GM19455 (cell line): ENCODE data around the gene CDK14.

Experiments used
- ATAC-seq: cut with Tn5 transposase; IDR thresholded peaks from one replicate; pipeline ENCODE4 v1.9.1; 2021; ENCODE audit not compliant: unreplicated experiment

Gene CDK14

GRCh38 chr7:91041141-91041540 lies 445.0 kb downstream of the CDK14 start:
- ATAC-seq = no peak

DNA sequence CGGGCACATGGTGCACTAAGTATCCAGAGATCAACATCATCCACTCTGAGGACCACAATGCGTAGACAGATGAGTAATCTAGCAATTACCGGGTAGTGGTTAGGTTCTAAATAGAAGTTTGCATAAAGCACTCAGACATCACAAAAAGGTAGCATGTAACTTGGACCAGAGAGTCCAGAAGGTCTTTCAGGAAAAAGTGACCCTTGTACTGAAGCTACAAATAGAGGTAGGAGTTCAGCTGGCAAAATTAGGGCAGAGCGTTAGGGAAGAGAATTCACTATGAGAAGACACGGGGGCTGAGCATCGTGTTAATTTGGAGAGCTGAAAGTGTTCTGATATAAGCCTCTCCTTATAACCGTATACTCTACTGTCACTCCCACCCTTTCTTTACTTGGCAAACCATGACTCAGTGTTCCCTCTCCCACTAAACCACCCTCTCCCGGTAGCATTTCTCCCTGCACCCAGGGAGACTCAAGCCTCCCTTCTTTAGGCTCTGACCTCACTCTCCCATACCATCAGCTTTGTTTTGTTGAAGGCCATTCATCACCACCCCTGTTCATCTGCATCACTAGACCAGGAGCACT lies 445.9 kb downstream of the CDK14 start:
- ATAC-seq = no peak

- ATAC-seq = no peak
Observed at GRCh38 chr7:91043186-91043585, 447.1 kb downstream of the CDK14 start.

GRCh38 chr7:91043924-91044645 lies 448.0 kb downstream of the CDK14 start:
- no peak for ATAC-seq

DNA sequence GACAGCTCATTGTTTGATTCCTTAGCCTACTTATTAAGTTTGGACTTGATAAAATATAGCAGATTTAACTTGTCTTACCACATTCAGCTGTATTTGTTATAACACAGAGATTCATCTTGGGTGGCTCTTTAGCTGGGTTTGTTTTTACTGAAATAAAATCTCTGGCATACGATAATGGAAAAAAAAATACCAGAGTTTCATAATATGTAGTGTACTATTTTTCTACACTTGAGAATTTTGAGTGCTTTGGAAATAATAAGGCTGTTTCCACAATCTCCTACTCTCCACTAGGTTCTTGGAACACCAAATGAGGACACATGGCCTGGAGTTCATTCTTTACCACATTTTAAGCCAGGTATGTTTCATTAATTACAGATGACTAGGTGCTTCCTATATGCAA lies 449.5 kb downstream of the CDK14 start:
- ATAC-seq = no peak

DNA sequence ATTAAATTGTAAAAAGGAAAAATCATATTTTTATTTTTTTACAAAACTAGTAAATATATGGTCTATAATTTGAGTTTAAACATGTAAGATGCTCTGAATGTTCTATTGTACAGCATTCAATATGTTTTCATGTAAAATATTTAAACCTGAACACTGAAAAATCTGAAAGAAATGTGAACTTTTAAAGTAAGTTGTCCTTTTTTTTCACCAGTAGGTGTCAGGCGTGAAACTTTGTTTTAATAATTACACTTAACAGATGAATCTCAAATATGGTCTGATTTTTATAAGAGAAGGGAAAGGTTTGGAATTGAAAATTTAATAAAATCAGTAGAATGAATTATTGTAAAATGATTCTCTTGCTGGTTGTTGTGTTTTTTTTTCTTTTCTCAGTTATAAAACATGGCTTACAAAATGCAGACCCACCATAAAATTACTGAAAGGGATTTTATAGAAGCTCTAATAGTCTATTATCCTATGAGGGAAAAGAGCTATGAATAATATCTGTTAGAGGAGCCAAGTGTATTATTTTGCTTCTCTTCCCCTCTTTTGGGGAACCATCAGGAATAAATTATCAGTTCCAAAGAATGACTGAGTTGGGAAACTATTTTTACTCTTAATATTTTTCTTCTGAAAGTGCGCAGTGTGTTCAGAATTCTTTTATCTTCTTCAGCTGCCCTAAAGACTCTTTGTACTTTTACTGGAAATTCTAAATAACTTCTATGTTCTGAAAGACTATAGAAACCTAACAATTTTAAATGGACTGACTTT lies 450.4 kb downstream of the CDK14 start:
- ATAC-seq = no peak

DNA sequence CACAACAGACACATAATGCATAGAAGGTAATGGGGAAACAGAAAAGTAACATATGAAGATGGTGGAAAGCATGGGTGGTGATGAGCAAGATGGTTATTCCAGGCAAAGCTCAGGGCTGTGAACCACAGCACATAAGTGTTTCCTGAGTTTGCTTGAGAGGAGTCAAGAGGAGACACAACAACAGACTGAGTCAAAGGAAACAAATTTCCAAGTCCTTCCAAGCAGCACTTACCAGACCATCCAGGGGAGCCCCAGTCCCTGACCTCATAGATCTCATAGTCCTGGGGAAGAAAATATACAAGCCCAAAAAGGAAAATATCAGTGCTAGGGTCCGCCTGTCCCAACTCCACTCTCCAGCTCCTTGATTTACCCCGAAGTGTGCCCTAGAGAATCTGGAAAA lies 451.5 kb downstream of the CDK14 start:
- ATAC-seq = no peak

GRCh38 chr7:91050677-91051076 lies 454.6 kb downstream of the CDK14 start:
- peak; percentile 83 for ATAC-seq

DNA sequence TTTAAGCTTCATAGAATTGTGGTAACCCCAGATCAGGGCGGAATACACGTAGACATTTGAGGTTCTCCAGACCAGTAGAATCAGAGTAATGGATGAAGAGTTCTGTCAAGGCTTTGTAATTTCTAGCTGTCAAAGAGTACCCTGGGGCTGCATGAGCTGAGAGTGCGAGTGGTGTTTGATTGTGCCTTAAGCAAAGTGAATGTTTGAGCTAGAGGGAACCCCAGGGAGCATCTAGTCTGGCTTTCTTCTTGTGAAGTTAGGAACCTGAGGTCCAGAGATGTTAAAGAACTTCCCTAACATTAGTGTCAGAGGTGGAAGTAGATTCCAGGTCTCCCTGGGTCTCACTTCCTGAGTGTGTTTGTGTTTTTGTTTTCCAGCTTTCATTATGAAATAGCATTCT lies 455.8 kb downstream of the CDK14 start:
- no peak for ATAC-seq

- no peak for ATAC-seq
Observed at GRCh38 chr7:91054374-91054773, 458.3 kb downstream of the CDK14 start.

- ATAC-seq = no peak
Observed at GRCh38 chr7:91055219-91055618, 459.1 kb downstream of the CDK14 start.

DNA sequence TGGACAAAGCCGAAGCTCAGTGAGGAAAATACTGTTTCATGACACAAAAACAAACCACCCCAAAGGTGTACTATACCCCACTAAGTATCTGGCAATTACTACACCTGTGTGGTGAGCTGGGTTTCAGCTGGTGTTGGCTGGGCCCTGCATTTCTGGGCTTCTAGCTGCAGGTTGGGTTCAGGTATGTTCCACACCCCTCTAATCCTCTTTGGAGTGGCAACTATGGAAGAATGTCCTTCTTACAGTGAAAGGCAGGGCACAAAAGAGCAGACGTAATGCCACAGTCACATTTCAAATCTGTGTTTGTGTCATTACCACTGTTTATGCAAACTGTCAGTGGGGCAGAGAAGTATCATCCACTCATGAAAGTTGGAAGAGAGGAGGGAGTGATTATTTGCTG lies 466.6 kb downstream of the CDK14 start:
- ATAC-seq = no peak

DNA sequence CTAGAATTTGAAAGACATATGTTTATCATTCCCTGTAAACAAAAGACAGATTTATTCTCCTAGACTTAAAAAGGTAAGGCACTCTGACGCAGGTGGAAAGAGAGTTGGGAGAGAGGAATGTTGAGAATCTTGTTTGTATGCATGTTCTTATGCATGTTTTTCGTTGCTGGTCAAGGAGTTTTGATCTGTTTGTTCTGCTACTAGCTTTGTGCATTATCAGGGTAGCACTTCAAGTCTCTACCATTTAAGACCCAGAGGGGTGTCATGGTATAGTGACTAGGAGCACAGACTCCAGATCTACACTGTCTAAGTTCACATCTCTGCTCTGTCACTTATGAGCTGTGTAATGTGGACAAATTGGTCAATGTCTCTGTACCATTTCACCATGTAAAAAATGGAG lies 467.9 kb downstream of the CDK14 start:
- ATAC-seq = no peak

GRCh38 chr7:91064938-91065337 lies 468.8 kb downstream of the CDK14 start:
- ATAC-seq = no peak

DNA sequence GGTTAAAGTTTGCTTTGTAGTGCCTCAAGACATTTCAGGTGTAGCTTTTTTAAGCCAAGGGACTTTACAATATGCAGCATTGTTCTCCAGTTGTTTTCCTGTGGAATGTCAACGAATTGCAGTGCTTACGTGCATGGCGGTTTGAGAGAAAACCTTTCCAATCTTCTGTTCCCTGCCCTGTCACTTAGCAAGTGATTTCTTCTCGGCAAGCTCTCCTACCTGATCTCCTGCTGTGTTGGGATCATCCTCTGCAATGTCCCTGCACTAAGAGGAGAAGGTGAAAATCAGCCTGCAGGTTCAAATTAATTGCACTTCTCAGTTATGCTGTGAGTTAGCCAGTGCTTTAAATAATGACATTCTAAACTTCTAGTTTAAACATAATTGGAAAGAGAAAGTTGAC lies 470.5 kb downstream of the CDK14 start:
- ATAC-seq = no peak

GRCh38 chr7:91067242-91067641 lies 471.1 kb downstream of the CDK14 start:
- no peak for ATAC-seq

DNA sequence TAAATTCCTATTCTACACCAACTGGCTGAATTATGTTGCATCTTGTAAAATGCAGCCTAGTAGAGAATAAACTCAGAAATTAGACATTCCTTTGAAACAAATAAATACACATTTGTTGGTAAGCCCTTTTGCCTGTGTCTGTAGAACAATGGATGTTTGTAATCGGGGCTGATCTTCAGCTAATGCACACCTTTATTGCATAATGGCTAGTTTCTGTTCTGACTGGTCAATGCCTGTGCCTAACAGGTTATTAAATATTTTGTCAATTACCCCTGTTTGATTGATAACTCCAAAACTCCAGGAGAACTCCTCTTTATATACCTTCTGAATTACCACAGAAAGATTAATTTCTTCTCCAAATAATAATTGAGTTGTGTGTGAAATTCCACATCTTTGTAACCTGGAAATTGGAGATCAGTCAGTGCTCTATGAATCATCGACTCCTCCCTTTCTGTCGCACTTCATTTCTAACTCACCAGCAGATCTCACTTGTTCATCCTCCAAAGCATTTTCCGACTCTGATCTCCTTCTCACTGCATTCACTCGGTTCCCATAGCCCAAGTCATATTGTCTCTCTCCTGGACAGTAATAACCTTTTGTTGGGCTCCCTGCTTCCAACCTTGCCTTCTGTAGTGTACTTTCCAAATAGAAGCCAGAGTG lies 472.1 kb downstream of the CDK14 start:
- no peak for ATAC-seq

DNA sequence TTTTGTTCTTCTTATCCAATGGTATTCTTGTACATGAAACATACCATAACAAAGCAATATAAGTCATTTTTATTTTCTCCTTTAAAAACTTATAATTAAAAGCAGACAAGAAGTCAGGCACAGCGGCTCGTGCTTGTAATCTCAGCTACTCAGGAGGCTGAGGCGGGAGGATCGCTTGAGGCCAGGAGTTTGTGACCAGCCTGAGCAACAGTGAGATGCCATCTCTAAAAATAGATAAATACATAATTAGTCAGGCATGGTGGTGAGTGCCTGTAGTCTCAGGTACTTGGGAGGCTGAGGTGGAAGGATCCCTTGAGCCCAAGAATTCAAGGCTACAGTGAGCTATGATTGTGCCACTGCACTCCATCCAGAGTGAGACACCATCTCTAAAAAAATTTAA lies 473.0 kb downstream of the CDK14 start:
- no peak for ATAC-seq

DNA sequence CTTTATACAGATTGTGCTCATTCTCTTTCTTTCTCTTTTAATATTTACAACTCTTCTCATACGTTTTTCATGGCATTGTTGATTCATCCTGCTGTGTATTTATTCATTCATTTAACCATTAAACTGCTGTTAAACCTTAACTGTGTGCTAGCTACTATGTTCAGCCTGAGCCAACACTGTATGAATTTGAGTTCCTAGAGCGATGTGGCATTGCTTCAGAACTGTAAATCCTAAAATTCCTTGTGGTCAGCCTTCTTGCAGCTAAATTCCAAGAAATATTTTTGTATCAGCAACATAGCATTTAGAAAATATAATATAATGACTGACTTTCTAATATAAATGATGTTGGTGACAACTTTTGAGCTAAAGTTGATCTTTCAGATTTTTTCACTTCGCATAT lies 483.4 kb downstream of the CDK14 start:
- ATAC-seq = no peak

DNA sequence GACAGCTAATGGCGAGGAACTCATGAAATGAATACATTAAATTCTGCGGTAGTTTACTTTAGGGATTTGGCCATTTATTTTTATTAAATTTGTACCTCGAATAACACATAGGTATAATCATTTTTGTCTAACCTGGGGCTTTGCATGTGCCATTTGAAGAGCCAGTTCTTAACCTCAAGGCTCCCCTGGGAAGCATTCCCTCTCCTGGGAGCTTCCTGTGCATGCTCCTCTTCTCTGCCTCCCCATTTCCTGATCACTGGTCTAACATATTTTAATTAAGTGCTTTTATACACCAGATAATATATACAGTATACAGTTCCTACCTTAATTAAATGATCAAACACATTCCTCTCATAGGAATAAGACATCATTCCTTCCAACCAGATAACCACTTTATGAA lies 484.2 kb downstream of the CDK14 start:
- ATAC-seq = no peak

DNA sequence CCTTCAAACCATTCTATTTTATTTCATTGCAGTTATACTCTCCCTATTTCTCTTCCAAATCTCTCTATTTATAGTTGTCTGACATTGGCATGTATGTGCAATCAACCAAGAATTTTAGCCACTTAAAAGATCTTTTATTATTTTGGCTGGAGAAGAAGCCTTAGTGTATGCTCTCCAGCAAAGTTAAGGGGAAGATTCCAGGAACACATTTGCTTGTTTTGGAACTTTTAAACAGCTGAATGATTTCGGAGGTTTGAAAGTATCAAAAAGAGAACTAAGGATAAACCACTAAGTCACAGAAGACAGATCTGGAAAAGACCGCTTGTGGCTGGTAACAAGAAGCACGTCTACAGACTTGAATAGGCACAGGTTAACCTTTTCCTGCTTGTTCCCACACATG lies 485.9 kb downstream of the CDK14 start:
- ATAC-seq = no peak
